RWPE1 (cell line): Measurements from ENCODE around the gene ITGB7.
"Not testable (repeated sequence)": the region's sequence is repeated elsewhere in the genome, so short reads cannot be mapped to it uniquely, and the experiment has no call there.

Experiments used
- CTCF ChIA-PET: fragments of 350-600 bp; sonication (Branson Sonifier 250); formaldehyde crosslinking; extraction: SDS; loops from one replicate; lab custom pipeline; 2021; lab: Yijun Ruan, JAX
- POLR2A ChIA-PET: fragments of 400-600 bp; formaldehyde crosslinking; extraction: SDS; loops from one replicate; lab custom pipeline; 2020; ENCODE audit warnings: antibody characterized with exemption; ENCODE audit not compliant: low non-redundant PET; lab: Yijun Ruan, JAX
- DNase-seq: peaks from one replicate; pipeline ENCODE4 v3.0.0; 2012; ENCODE audit warnings: low spot score
- H3K27ac ChIP-seq: fragments of 450-650 bp; 2 replicates; pipeline ENCODE4 v1.5.1; 2017
- CTCF ChIP-seq: fragments of 450-650 bp; conservative IDR thresholded peaks from 2 replicates; pipeline ENCODE4 v1.5.1; 2017; ENCODE audit warnings: low read depth, mild to moderate bottlenecking

The ITGB7 gene

GRCh38 chr12:53210843-53211242, 3.8 kb upstream of the ITGB7 start:
- no peak for DNase-seq
- peak overlapping the region; percentile 7; the same call in 1 of the 2 replicates for H3K27ac ChIP-seq
- POLR2A ChIA-PET, result interaction anchor here (0.6 kb wide), 1 partner anchor 15 kb away, joined by 3 read pairs; no protein-coding TSS in a partner anchor
- no peak for TF ChIP-seq CTCF
- CTCF ChIA-PET, result interaction anchor here (0.6 to 3.0 kb wide), 3 partner anchors 41 to 158 kb away, joined by 3 to 25 read pairs (median 11); partner anchors contain the start of gene ESPL1

GRCh38 chr12:53208877-53209463, 1.9 kb upstream of the ITGB7 start:
- no peak for DNase-seq
- ChIA-PET POLR2A (no interaction called here), CTCF (no interaction called here)
- no peak for TF ChIP-seq CTCF
- H3K27ac ChIP-seq, result no peak overlapping the region

- CTCF ChIA-PET, result no interaction called here
- DNase-seq, result no peak
- no peak for TF ChIP-seq CTCF
- POLR2A ChIA-PET, result no interaction called here
- no peak overlapping the region for H3K27ac ChIP-seq
These were observed 1.4 kb upstream of the ITGB7 start for GRCh38 chr12:53208435-53208834.

- POLR2A ChIA-PET, result interaction anchor here (0.5 kb wide), 1 partner anchor 17 kb away, joined by 4 read pairs; no protein-coding TSS in a partner anchor
- no peak for TF ChIP-seq CTCF
- no peak overlapping the region for H3K27ac ChIP-seq
- CTCF ChIA-PET, result no interaction called here
- DNase-seq, result peak; percentile 70
These were observed 1.2 kb downstream of the ITGB7 start for GRCh38 chr12:53205747-53206419.

GRCh38 chr12:53204351-53204750, 2.7 kb downstream of the ITGB7 start:
- no peak overlapping the region for H3K27ac ChIP-seq
- no peak for DNase-seq
- TF ChIP-seq CTCF, result no peak
- ChIA-PET CTCF (interaction anchor here (2.0 kb wide), 1 partner anchor 9 kb away, joined by 6 read pairs; no protein-coding TSS in a partner anchor), POLR2A (no interaction called here)

- POLR2A ChIA-PET, DNase-seq, H3K27ac ChIP-seq: not testable (repeated sequence)
- CTCF ChIA-PET, result interaction anchor here (0.5 to 1.0 kb wide), 2 partner anchors 39 to 66 kb away, joined by 3 read pairs; partner anchors contain the start of gene ESPL1
These were observed 4.7 kb downstream of the ITGB7 start for GRCh38 chr12:53202316-53202715.

GRCh38 chr12:53201639-53202038, 5.4 kb downstream of the ITGB7 start:
- no peak for TF ChIP-seq CTCF
- no peak for DNase-seq
- POLR2A ChIA-PET, result no interaction called here
- CTCF ChIA-PET, result interaction anchor here (0.6 kb wide), 1 partner anchor 19 kb away, joined by 3 read pairs; no protein-coding TSS in a partner anchor
- H3K27ac ChIP-seq, result no peak overlapping the region
